HepG2 (cell line): Measurements from ENCODE around the gene SNX9. TPM values are rescaled to one million over a fixed set of nuclear protein-coding genes. Genes with fewer than 3 reads are reported as not detected.

Experiments
- ATRX ChIP-seq: sonication (generic); formaldehyde crosslinking; IDR thresholded peaks from 2 replicates; pipeline ENCODE4 v1.4.0; 2020; ENCODE audit warnings: missing genetic modification reagents, borderline replicate concordance
- CBFB ChIP-seq: sonication (generic); formaldehyde crosslinking; IDR thresholded peaks from 2 replicates; pipeline ENCODE4 v1.4.0; 2020; ENCODE audit warnings: missing genetic modification reagents
- GABPA ChIP-seq, 2 experiments: IDR thresholded peaks; 2 replicates each; pipeline ENCODE4 v1.6.1; 2011 to 2016; ENCODE audit warnings: low read depth in 2 of 2, low read length in 1 of 2, missing biosample characterization in 1 of 2, missing genetic modification characterization in 1 of 2
- ISX ChIP-seq: sonication (generic); formaldehyde crosslinking; conservative IDR thresholded peaks from 2 replicates; pipeline ENCODE4 v1.5.0; 2020; ENCODE audit warnings: missing genetic modification reagents
- STAG1 ChIP-seq: sonication (generic); formaldehyde crosslinking; IDR thresholded peaks from 2 replicates; pipeline ENCODE4 v1.4.0; 2020; ENCODE audit warnings: missing genetic modification reagents
- TAF15 ChIP-seq: fragments of 200-400 bp; formaldehyde crosslinking; IDR thresholded peaks from one replicate; pipeline ENCODE4 v1.6.1; 2018; ENCODE audit warnings: mild to moderate bottlenecking, low read depth, low read length; ENCODE audit not compliant: poor library complexity, severe bottlenecking
- ZBTB38 ChIP-seq: sonication (generic); formaldehyde crosslinking; IDR thresholded peaks from 2 replicates; pipeline ENCODE4 v1.5.1; 2020; ENCODE audit warnings: mild to moderate bottlenecking, missing genetic modification reagents
- ZMYM3 ChIP-seq: sonication (generic); formaldehyde crosslinking; IDR thresholded peaks from 2 replicates; pipeline ENCODE4 v1.5.1; 2020; ENCODE audit warnings: mild to moderate bottlenecking, missing genetic modification reagents
- ZNF12 ChIP-seq: sonication (generic); formaldehyde crosslinking; IDR thresholded peaks from 2 replicates; pipeline ENCODE4 v1.5.0; 2020; ENCODE audit warnings: missing genetic modification reagents
- ZNF207 ChIP-seq: fragments of 450-650 bp; IDR thresholded peaks from 2 replicates; pipeline ENCODE4 v1.6.1; 2016; ENCODE audit warnings: antibody characterized with exemption, borderline replicate concordance
- ZNF703 ChIP-seq: sonication (generic); formaldehyde crosslinking; IDR thresholded peaks from 2 replicates; pipeline ENCODE4 v1.5.1; 2020; ENCODE audit warnings: missing genetic modification reagents, mild to moderate bottlenecking, moderate library complexity, borderline replicate concordance
- polyA plus RNA-seq, 8 experiments: library from polyadenylated mRNA; depleted of rRNA in 3 of 8; stranded (reverse) in 7 of 8; unstranded in 1 of 8; fragments of >200 nt; fragmentation: Illumina TruSeq in 4 of 8; extraction: Trizol in 4 of 8; gene quantifications; 2 replicates each; pipeline versions ENCODE4 v1.2.1 to v1.2.3, GENCODE V29; 2011 to 2016; ENCODE audit warnings: low read depth in 4 of 8, missing spikeins in 1 of 8, mixed read lengths in 1 of 8; ENCODE audit not compliant: insufficient read depth in 1 of 8
- total RNA-seq, 5 experiments: library from RNA; depleted of rRNA; stranded (reverse); fragments of >200 nt; fragmentation: Illumina TruSeq; extraction: Trizol; gene quantifications; 2 replicates each; pipeline ENCODE4 v1.2.3, GENCODE V29; 2016; ENCODE audit warnings: low read depth in 1 of 5
- TF ChIP-seq, protein P1 (sequence below): sonication (generic); formaldehyde crosslinking; conservative IDR thresholded peaks from 2 replicates; pipeline ENCODE4 v1.8.0; 2022; ENCODE audit warnings: missing genetic modification reagents
- TF ChIP-seq, protein P2 (sequence below): sonication (generic); formaldehyde crosslinking; IDR thresholded peaks from 2 replicates; pipeline ENCODE4 v1.8.0; 2022; ENCODE audit warnings: mild to moderate bottlenecking, missing genetic modification reagents, moderate library complexity
- TF ChIP-seq, protein P3 (sequence below): IDR thresholded peaks from 2 replicates; pipeline ENCODE4 v1.6.1; 2016; ENCODE audit warnings: mild to moderate bottlenecking
- TF ChIP-seq, protein P4 (sequence below): IDR thresholded peaks from 2 replicates; pipeline ENCODE4 v1.6.1; 2016
- TF ChIP-seq, protein P5 (sequence below): sonication (generic); formaldehyde crosslinking; IDR thresholded peaks from 2 replicates; pipeline ENCODE4 v1.8.1; 2023; ENCODE audit warnings: mild to moderate bottlenecking, missing genetic modification reagents, borderline replicate concordance
- TF ChIP-seq, protein P6 (sequence below): sonication (generic); formaldehyde crosslinking; IDR thresholded peaks from 2 replicates; pipeline ENCODE4 v1.4.0; 2020; ENCODE audit warnings: missing genetic modification reagents, borderline replicate concordance

Gene SNX9
- total and polyA plus RNA-seq, 2 of the 13 experiments (the other 11 are each of a cell fraction or from before 2014, with no cell fraction given), result 21.9 to 36.0 TPM

GRCh38 chr6:157985378-157986155 is 162.5 kb downstream of the SNX9 start (continued):
- TF ChIP-seq, protein P1, sequence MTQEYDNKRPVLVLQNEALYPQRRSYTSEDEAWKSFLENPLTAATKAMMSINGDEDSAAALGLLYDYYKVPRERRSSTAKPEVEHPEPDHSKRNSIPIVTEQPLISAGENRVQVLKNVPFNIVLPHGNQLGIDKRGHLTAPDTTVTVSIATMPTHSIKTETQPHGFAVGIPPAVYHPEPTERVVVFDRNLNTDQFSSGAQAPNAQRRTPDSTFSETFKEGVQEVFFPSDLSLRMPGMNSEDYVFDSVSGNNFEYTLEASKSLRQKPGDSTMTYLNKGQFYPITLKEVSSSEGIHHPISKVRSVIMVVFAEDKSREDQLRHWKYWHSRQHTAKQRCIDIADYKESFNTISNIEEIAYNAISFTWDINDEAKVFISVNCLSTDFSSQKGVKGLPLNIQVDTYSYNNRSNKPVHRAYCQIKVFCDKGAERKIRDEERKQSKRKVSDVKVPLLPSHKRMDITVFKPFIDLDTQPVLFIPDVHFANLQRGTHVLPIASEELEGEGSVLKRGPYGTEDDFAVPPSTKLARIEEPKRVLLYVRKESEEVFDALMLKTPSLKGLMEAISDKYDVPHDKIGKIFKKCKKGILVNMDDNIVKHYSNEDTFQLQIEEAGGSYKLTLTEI, result no peak
- TF ChIP-seq GABPA (IDR thresholded peaks at IDR 0.05; ENCODE audit: low read depth, low read length) (no peak), GABPA (CRISPR knock-in tag; IDR thresholded peaks at IDR 0.05; ENCODE audit: low read depth) (peak; percentile 67), ZMYM3 (peak; percentile 88), STAG1 (CRISPR knock-in tag) (peak; percentile 40), CBFB (CRISPR knock-in tag) (peak; percentile 86), ISX (CRISPR knock-in tag) (0 out of 2 replicates have a peak, but pooled peaks have one; percentile 43), ZNF207 (no peak), ATRX (CRISPR knock-in tag) (no peak), ZNF703 (CRISPR knock-in tag) (peak; percentile 89), ZNF12 (peak; percentile 82), TAF15 (no peak), ZBTB38 (CRISPR knock-in tag) (peak; percentile 44; the same call in 1 of the 2 replicates)
- TF ChIP-seq, protein P2, sequence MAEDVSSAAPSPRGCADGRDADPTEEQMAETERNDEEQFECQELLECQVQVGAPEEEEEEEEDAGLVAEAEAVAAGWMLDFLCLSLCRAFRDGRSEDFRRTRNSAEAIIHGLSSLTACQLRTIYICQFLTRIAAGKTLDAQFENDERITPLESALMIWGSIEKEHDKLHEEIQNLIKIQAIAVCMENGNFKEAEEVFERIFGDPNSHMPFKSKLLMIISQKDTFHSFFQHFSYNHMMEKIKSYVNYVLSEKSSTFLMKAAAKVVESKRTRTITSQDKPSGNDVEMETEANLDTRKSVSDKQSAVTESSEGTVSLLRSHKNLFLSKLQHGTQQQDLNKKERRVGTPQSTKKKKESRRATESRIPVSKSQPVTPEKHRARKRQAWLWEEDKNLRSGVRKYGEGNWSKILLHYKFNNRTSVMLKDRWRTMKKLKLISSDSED (CRISPR knock-in tag), result no peak
- TF ChIP-seq, protein P3, sequence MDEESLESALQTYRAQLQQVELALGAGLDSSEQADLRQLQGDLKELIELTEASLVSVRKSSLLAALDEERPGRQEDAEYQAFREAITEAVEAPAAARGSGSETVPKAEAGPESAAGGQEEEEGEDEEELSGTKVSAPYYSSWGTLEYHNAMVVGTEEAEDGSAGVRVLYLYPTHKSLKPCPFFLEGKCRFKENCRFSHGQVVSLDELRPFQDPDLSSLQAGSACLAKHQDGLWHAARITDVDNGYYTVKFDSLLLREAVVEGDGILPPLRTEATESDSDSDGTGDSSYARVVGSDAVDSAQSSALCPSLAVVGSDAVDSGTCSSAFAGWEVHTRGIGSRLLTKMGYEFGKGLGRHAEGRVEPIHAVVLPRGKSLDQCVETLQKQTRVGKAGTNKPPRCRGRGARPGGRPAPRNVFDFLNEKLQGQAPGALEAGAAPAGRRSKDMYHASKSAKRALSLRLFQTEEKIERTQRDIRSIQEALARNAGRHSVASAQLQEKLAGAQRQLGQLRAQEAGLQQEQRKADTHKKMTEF, result peak; percentile 95
- TF ChIP-seq, protein P4, sequence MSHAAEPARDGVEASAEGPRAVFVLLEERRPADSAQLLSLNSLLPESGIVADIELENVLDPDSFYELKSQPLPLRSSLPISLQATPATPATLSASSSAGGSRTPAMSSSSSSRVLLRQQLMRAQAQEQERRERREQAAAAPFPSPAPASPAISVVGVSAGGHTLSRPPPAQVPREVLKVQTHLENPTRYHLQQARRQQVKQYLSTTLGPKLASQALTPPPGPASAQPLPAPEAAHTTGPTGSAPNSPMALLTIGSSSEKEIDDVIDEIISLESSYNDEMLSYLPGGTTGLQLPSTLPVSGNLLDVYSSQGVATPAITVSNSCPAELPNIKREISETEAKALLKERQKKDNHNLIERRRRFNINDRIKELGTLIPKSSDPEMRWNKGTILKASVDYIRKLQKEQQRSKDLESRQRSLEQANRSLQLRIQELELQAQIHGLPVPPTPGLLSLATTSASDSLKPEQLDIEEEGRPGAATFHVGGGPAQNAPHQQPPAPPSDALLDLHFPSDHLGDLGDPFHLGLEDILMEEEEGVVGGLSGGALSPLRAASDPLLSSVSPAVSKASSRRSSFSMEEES (CRISPR knock-in tag), result peak; percentile 91
- TF ChIP-seq, protein P5, sequence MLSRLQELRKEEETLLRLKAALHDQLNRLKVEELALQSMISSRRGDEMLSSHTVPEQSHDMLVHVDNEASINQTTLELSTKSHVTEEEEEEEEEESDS, result peak; percentile 87; the same call in 1 of the 2 replicates
- TF ChIP-seq, protein P6, sequence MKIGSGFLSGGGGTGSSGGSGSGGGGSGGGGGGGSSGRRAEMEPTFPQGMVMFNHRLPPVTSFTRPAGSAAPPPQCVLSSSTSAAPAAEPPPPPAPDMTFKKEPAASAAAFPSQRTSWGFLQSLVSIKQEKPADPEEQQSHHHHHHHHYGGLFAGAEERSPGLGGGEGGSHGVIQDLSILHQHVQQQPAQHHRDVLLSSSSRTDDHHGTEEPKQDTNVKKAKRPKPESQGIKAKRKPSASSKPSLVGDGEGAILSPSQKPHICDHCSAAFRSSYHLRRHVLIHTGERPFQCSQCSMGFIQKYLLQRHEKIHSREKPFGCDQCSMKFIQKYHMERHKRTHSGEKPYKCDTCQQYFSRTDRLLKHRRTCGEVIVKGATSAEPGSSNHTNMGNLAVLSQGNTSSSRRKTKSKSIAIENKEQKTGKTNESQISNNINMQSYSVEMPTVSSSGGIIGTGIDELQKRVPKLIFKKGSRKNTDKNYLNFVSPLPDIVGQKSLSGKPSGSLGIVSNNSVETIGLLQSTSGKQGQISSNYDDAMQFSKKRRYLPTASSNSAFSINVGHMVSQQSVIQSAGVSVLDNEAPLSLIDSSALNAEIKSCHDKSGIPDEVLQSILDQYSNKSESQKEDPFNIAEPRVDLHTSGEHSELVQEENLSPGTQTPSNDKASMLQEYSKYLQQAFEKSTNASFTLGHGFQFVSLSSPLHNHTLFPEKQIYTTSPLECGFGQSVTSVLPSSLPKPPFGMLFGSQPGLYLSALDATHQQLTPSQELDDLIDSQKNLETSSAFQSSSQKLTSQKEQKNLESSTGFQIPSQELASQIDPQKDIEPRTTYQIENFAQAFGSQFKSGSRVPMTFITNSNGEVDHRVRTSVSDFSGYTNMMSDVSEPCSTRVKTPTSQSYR (CRISPR knock-in tag), result peak; percentile 86
